Measurements from ENCODE around the gene PRLR.

Gene PRLR

GRCh38 chr5:35153375-35153932, 76.8 kb downstream of the PRLR start:
- Histone ChIP-seq H3K27me3 (ENCODE audit: control insufficient read depth, insufficient read depth, low read length) (no peaks in the 10 kb centered on the region), H3K9ac (ENCODE audit: low read length) (no peak overlapping the region), H3K4me1 (ENCODE audit: control insufficient read depth, low read depth, low read length) (peaks cover 3% of the 10 kb centered on the region), H3K27ac (ENCODE audit: low read length) (no peak overlapping the region), H3K9me3 (ENCODE audit: control insufficient read depth, low read depth, low read length) (no peaks in the 10 kb centered on the region), H3K36me3 (ENCODE audit: control insufficient read depth, low read depth, low read length) (no peaks in the 10 kb centered on the region), H3K4me3 (ENCODE audit: low read length) (no peak overlapping the region)

DNA sequence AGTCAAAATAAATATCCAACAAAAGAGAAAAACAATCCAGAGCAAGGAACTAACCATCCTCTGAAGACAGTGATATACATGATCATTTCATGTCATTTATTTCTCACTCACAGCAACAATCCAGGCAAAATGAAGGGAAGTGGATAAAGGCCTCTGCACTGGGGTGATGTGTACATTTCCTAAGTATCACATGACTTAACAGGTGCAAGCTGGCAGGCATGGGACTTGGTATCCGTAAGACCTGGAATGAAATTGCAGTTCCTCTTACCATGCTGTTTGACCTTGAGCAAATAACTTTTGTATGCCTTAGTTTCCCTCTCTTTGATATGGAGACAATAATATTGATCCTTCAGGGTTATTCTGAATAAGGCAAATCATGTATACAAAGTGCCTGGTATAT, 77.6 kb downstream of the PRLR start:
- no peaks in the 10 kb centered on the region for H3K27me3 ChIP-seq (ENCODE audit: control insufficient read depth, insufficient read depth, low read length)
- H3K27ac ChIP-seq (ENCODE audit: low read length), result no peak overlapping the region
- no peaks in the 10 kb centered on the region for H3K9me3 ChIP-seq (ENCODE audit: control insufficient read depth, low read depth, low read length)
- peaks cover 3% of the 10 kb centered on the region for H3K4me1 ChIP-seq (ENCODE audit: control insufficient read depth, low read depth, low read length)
- no peaks in the 10 kb centered on the region for H3K36me3 ChIP-seq (ENCODE audit: control insufficient read depth, low read depth, low read length)
- H3K9ac ChIP-seq (ENCODE audit: low read length), result no peak overlapping the region
- no peak overlapping the region for H3K4me3 ChIP-seq (ENCODE audit: low read length)

DNA sequence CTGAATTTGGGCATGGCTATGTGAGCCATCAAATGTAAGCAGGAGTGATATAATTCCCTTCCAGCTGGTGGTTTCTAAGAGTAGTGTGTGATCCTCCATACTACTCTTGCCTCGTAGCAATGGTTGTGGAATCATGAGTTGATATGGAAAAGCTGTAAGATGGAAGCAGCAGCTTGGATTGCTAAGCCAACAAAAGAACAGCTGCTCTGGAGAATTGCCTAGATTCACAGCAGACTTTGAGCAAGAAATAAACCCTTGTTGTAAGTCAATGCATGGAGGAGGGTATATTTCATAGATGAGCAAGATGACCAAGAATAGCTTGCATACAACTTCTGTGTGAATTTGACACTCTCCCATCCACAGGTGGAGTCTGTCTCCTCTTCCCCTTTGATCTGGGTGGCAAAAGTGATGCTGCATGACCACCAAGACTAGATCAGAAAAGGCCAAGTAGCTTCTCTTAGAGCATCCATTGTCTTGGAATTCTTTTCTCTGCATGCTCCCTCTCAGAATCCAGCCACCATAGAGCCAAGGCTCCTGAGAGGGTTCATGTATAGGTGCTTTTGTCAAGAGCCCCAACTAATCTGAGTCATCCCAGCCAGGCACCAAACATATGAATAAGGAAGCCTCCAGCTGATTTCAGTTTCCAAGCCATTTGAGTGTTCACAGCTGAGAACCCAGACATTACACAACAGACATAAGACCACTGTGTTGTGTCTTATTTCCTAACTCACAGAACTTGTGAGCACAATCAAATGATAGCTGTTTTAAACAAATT, 79.0 kb downstream of the PRLR start:
- Histone ChIP-seq H3K27ac (ENCODE audit: low read length) (no peak overlapping the region), H3K9ac (ENCODE audit: low read length) (no peak overlapping the region), H3K36me3 (ENCODE audit: control insufficient read depth, low read depth, low read length) (no peaks in the 10 kb centered on the region), H3K9me3 (ENCODE audit: control insufficient read depth, low read depth, low read length) (no peaks in the 10 kb centered on the region), H3K4me3 (ENCODE audit: low read length) (no peak overlapping the region), H3K27me3 (ENCODE audit: control insufficient read depth, insufficient read depth, low read length) (no peaks in the 10 kb centered on the region), H3K4me1 (ENCODE audit: control insufficient read depth, low read depth, low read length) (peaks cover 3% of the 10 kb centered on the region)

DNA sequence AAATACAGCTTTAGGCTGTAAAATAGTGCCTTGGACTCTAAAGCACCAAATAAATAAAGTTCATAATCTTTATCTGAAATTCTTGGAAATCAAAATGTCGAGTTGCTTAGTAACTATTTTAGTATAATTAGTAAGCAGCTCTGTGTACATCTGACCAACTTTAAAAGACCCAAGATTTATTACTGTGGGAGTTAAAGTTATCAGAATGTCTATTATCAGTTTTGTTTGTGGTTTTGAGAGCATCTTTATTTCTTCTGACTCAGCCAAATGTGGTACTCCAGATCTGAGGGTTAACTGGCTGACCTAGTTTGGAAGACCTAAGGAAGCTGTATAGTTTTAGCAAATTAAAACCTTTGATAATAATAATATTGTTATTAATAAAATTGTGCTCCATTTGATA, 81.2 kb downstream of the PRLR start:
- H3K27me3 ChIP-seq (ENCODE audit: control insufficient read depth, insufficient read depth, low read length), result no peaks in the 10 kb centered on the region
- H3K36me3 ChIP-seq (ENCODE audit: control insufficient read depth, low read depth, low read length), result no peaks in the 10 kb centered on the region
- H3K4me3 ChIP-seq (ENCODE audit: low read length), result no peak overlapping the region
- H3K4me1 ChIP-seq (ENCODE audit: control insufficient read depth, low read depth, low read length), result peaks cover 3% of the 10 kb centered on the region
- H3K9me3 ChIP-seq (ENCODE audit: control insufficient read depth, low read depth, low read length), result no peaks in the 10 kb centered on the region
- no peak overlapping the region for H3K27ac ChIP-seq (ENCODE audit: low read length)
- H3K9ac ChIP-seq (ENCODE audit: low read length), result no peak overlapping the region

DNA sequence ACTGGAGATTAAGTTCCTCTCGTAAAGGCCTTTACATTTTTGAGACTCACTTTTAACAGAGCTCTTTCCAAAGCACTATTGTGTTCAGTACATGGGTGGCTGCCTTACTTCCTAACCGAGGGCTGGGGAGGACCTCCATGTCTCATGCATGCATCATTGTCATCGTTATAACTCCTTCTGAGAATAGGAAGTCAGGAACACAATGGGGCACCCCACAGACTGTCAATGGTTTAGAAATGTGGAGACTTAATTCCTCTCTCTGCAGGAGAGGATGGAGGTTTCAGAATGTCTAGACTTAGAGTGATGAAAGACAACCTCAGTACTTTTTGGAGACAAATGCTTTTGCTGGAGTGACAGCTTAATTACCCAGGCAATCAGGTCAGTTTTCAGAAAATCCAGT, 83.9 kb downstream of the PRLR start:
- Histone ChIP-seq H3K27ac (ENCODE audit: low read length) (no peak overlapping the region), H3K9me3 (ENCODE audit: control insufficient read depth, low read depth, low read length) (no peaks in the 10 kb centered on the region), H3K4me1 (ENCODE audit: control insufficient read depth, low read depth, low read length) (peaks cover under 1% of the 10 kb centered on the region), H3K4me3 (ENCODE audit: low read length) (no peak overlapping the region), H3K36me3 (ENCODE audit: control insufficient read depth, low read depth, low read length) (no peaks in the 10 kb centered on the region), H3K9ac (ENCODE audit: low read length) (no peak overlapping the region), H3K27me3 (ENCODE audit: control insufficient read depth, insufficient read depth, low read length) (no peaks in the 10 kb centered on the region)

- Histone ChIP-seq H3K9ac (ENCODE audit: low read length) (no peak overlapping the region), H3K27me3 (ENCODE audit: control insufficient read depth, insufficient read depth, low read length) (no peaks in the 10 kb centered on the region), H3K36me3 (ENCODE audit: control insufficient read depth, low read depth, low read length) (no peaks in the 10 kb centered on the region), H3K9me3 (ENCODE audit: control insufficient read depth, low read depth, low read length) (no peaks in the 10 kb centered on the region), H3K4me3 (ENCODE audit: low read length) (no peak overlapping the region), H3K4me1 (ENCODE audit: control insufficient read depth, low read depth, low read length) (no peaks in the 10 kb centered on the region), H3K27ac (ENCODE audit: low read length) (no peak overlapping the region)
These were observed 84.5 kb downstream of the PRLR start for GRCh38 chr5:35145691-35146317.

- Histone ChIP-seq H3K36me3 (ENCODE audit: control insufficient read depth, low read depth, low read length) (no peaks in the 10 kb centered on the region), H3K9ac (ENCODE audit: low read length) (no peak overlapping the region), H3K4me1 (ENCODE audit: control insufficient read depth, low read depth, low read length) (no peaks in the 10 kb centered on the region), H3K27ac (ENCODE audit: low read length) (no peak overlapping the region), H3K27me3 (ENCODE audit: control insufficient read depth, insufficient read depth, low read length) (no peaks in the 10 kb centered on the region), H3K4me3 (ENCODE audit: low read length) (no peak overlapping the region), H3K9me3 (ENCODE audit: control insufficient read depth, low read depth, low read length) (no peaks in the 10 kb centered on the region)
These were observed 85.3 kb downstream of the PRLR start for GRCh38 chr5:35145012-35145411.

GRCh38 chr5:35143841-35144240, 86.4 kb downstream of the PRLR start:
- H3K4me3 ChIP-seq (ENCODE audit: low read length), result no peak overlapping the region
- H3K9me3 ChIP-seq (ENCODE audit: control insufficient read depth, low read depth, low read length), result no peaks in the 10 kb centered on the region
- H3K27me3 ChIP-seq (ENCODE audit: control insufficient read depth, insufficient read depth, low read length), result no peaks in the 10 kb centered on the region
- no peaks in the 10 kb centered on the region for H3K36me3 ChIP-seq (ENCODE audit: control insufficient read depth, low read depth, low read length)
- no peak overlapping the region for H3K9ac ChIP-seq (ENCODE audit: low read length)
- H3K4me1 ChIP-seq (ENCODE audit: control insufficient read depth, low read depth, low read length), result no peaks in the 10 kb centered on the region
- no peak overlapping the region for H3K27ac ChIP-seq (ENCODE audit: low read length)

DNA sequence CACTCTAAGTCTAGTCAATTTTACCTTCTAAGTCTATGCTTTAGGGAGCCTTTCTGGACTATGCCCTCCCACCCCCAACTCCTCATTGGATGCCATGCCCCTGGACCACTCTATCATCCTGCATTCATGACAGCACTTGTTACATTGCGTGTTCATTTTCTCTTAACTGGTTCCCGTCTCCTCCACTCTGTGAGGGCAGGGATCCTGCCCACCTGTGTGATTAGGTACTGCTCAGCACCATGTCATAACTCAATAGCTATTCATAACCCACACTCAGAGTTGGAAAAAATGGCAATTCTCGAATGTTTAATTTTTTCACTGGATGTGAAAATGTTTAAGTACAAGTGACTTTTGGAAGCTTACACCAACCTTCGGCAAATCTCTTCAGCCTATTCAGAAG, 88.5 kb downstream of the PRLR start:
- Histone ChIP-seq H3K9ac (ENCODE audit: low read length) (no peak overlapping the region), H3K9me3 (ENCODE audit: control insufficient read depth, low read depth, low read length) (no peaks in the 10 kb centered on the region), H3K4me3 (ENCODE audit: low read length) (no peak overlapping the region), H3K4me1 (ENCODE audit: control insufficient read depth, low read depth, low read length) (no peaks in the 10 kb centered on the region), H3K36me3 (ENCODE audit: control insufficient read depth, low read depth, low read length) (no peaks in the 10 kb centered on the region), H3K27me3 (ENCODE audit: control insufficient read depth, insufficient read depth, low read length) (no peaks in the 10 kb centered on the region), H3K27ac (ENCODE audit: low read length) (no peak overlapping the region)

DNA sequence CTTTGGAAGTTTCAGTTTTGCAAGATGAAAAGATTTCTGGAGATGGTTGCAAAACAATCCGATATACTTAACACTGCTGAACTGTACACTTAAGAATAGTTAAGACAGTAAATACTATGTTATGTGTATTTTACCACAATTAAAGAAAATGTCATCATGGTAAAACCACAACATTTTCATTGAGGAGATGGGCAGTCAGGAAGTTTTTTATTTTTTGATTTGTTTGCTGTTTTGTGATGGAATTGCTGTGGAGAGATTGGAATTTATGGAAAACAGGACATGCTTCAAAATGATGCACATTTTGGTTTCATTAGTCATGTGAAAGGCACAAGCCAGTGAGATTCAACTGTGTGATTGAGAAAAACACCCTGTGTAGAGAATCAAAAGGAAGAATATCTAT, 92.1 kb downstream of the PRLR start:
- Histone ChIP-seq H3K9ac (ENCODE audit: low read length) (no peak overlapping the region), H3K4me1 (ENCODE audit: control insufficient read depth, low read depth, low read length) (no peaks in the 10 kb centered on the region), H3K4me3 (ENCODE audit: low read length) (no peak overlapping the region), H3K27me3 (ENCODE audit: control insufficient read depth, insufficient read depth, low read length) (no peaks in the 10 kb centered on the region), H3K36me3 (ENCODE audit: control insufficient read depth, low read depth, low read length) (no peaks in the 10 kb centered on the region), H3K9me3 (ENCODE audit: control insufficient read depth, low read depth, low read length) (no peaks in the 10 kb centered on the region), H3K27ac (ENCODE audit: low read length) (no peak overlapping the region)

GRCh38 chr5:35136386-35136785, 93.9 kb downstream of the PRLR start:
- Histone ChIP-seq H3K4me3 (ENCODE audit: low read length) (no peak overlapping the region), H3K27ac (ENCODE audit: low read length) (no peak overlapping the region), H3K4me1 (ENCODE audit: control insufficient read depth, low read depth, low read length) (no peaks in the 10 kb centered on the region), H3K9me3 (ENCODE audit: control insufficient read depth, low read depth, low read length) (no peaks in the 10 kb centered on the region), H3K9ac (ENCODE audit: low read length) (no peak overlapping the region), H3K27me3 (ENCODE audit: control insufficient read depth, insufficient read depth, low read length) (no peaks in the 10 kb centered on the region), H3K36me3 (ENCODE audit: control insufficient read depth, low read depth, low read length) (no peaks in the 10 kb centered on the region)

DNA sequence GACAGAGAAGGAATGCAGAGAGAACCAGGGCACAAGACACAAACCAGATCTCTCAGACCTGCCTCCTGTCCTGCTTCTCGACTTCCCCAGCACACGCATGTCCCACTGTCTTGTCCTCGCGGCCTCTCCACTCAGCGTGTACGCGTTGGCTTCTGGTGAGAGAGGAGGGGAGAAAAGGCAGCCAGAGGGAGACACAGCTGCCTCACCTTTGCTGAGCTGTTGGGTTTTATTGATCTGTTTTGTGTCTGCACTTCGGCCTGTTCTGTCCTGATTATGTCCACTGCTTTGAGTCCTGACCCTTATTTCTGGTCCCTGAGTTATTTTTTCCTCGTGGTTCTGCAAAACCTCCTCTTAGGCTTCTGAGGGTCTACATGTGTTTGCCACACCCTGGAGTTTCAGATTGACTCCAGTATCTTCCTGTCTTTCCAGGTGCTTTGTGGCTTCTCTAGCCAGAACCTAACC, 95.0 kb downstream of the PRLR start:
- Histone ChIP-seq H3K27ac (ENCODE audit: low read length) (no peak overlapping the region), H3K9ac (ENCODE audit: low read length) (no peak overlapping the region), H3K27me3 (ENCODE audit: control insufficient read depth, insufficient read depth, low read length) (no peaks in the 10 kb centered on the region), H3K4me1 (ENCODE audit: control insufficient read depth, low read depth, low read length) (no peaks in the 10 kb centered on the region), H3K9me3 (ENCODE audit: control insufficient read depth, low read depth, low read length) (no peaks in the 10 kb centered on the region), H3K36me3 (ENCODE audit: control insufficient read depth, low read depth, low read length) (no peaks in the 10 kb centered on the region), H3K4me3 (ENCODE audit: low read length) (no peak overlapping the region)
